Psoas muscle (tissue), 8 donors: ENCODE results near the gene RALGAPA2. TPM values are rescaled to one million over a fixed set of nuclear protein-coding genes. Genes with fewer than 3 reads are reported as not detected.

Experiments
- ATAC-seq, 4 donors: fragments of 200-7000 bp; cut with Tn5 transposase; one replicate each; pipeline ENCODE4 v1.9.1; 2020; ENCODE audit warnings: moderate library complexity in 3 of 4, mild to moderate bottlenecking in 2 of 4
- DNase-seq, 2 donors: peaks; one replicate each; pipeline ENCODE4 v3.0.0-alpha.2; 2020
- H3K27ac ChIP-seq: fragments of 200-600 bp; one replicate; pipeline ENCODE4 v1.8.0; 2022
- H3K27me3 ChIP-seq, 3 donors: fragments of 200-600 bp in 1 of 3; one replicate each; pipeline versions ENCODE4 v1.6.1 to v1.8.0; 2013 to 2022; ENCODE audit warnings: low read length in 2 of 3, mild to moderate bottlenecking in 2 of 3, moderate library complexity in 1 of 3; ENCODE audit not compliant: insufficient read depth in 3 of 3
- H3K36me3 ChIP-seq, 2 donors: fragments of 200-600 bp in 1 of 2; one replicate each; pipeline versions ENCODE4 v1.6.1 to v1.8.0; 2013 to 2022; ENCODE audit warnings: low read depth in 1 of 2, mild to moderate bottlenecking in 1 of 2, moderate library complexity in 1 of 2; ENCODE audit not compliant: insufficient read depth in 1 of 2
- H3K4me1 ChIP-seq: fragments of 200-600 bp; one replicate; pipeline ENCODE4 v1.8.0; 2022
- H3K4me3 ChIP-seq: fragments of 200-600 bp; one replicate; pipeline ENCODE4 v1.8.0; 2022; ENCODE audit warnings: mild to moderate bottlenecking
- H3K9me3 ChIP-seq: fragments of 200-600 bp; one replicate; pipeline ENCODE4 v1.8.0; 2022
- WGBS, 3 donors: extraction: QIAGEN DNeasy Blood & Tissue Kit; methylation state at CpG; one replicate each; pipeline versions ENCODE4 v1.1.6 to v1.1.7; 2013; 5-methylcytosine and 5-hydroxymethylcytosine counted together
- intact Hi-C, 2 donors: fragments of 100-400 bp; cut with DNase I; formaldehyde crosslinking; loops; one replicate each; pipeline versions ENCODE4 v1.11.0 to v1.14.2; 2022
- polyA plus RNA-seq, 3 donors: library from polyadenylated mRNA; stranded (reverse); fragments of 200-250 nt; gene quantifications; one replicate each; pipeline ENCODE4 v1.2.3, GENCODE V29; 2013
- total RNA-seq, 4 donors: library from RNA; stranded (reverse); fragmentation: NEBNext Ultra II Directional in 2 of 4; extraction: Animal tissue kit (Norgen Biotek cat#: 25700) in 2 of 4; gene quantifications; one replicate each; pipeline versions ENCODE4 v1.2.1 to v1.2.4, GENCODE V29; 2021 to 2023
- TF ChIP-seq, protein P1 (sequence below): fragments of 200-600 bp; IDR thresholded peaks from one replicate; pipeline ENCODE4 v1.8.0; 2022; ENCODE audit warnings: antibody characterized with exemption
- donor health status: healthy with polysubstance abuse.
- donor health status: DM: no; HTN: no; CAD: no; lungs with moderate emphysema.
- donor health status: Bipolar disorder and iron deficiency.
- donor health status: healthy.
- donor health status: DM: yes; HTN: yes; CAD: no.
- donor health status: DM: no; HTN: no; CAD: no.
- donor health status: DM: no; HTN: no; CAD: no.
- donor health status: DM: yes; HTN: yes; CAD: no.

Gene RALGAPA2
- total and polyA plus RNA-seq, 7 donors = 12.2 to 75.5 (median 51.1) TPM

DNA sequence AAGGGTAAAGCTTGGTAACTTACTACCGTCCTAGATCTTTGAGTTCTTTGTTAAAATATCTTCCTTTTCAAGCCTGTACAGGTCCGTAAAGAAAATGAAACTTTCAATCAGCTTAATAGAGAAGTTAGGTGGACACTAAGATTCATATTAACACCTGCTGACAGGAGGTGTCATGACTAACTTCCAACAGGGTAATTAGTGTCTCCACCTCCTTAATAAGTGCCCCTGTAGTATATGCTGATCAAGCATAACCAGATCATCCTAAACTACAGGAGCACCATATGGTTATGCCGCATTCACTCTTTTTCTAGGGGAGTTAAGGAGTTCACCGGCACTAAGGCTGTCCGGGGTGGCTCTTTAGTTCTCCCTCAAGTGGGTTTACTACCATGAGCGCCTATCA lies 23.9 kb upstream of the RALGAPA2 start:
- H3K36me3 ChIP-seq = no peaks in the 10 kb centered on the region
- no peaks in the 10 kb centered on the region for H3K9me3 ChIP-seq
- intact Hi-C loops = no loop called here
- TF ChIP-seq, protein P1, sequence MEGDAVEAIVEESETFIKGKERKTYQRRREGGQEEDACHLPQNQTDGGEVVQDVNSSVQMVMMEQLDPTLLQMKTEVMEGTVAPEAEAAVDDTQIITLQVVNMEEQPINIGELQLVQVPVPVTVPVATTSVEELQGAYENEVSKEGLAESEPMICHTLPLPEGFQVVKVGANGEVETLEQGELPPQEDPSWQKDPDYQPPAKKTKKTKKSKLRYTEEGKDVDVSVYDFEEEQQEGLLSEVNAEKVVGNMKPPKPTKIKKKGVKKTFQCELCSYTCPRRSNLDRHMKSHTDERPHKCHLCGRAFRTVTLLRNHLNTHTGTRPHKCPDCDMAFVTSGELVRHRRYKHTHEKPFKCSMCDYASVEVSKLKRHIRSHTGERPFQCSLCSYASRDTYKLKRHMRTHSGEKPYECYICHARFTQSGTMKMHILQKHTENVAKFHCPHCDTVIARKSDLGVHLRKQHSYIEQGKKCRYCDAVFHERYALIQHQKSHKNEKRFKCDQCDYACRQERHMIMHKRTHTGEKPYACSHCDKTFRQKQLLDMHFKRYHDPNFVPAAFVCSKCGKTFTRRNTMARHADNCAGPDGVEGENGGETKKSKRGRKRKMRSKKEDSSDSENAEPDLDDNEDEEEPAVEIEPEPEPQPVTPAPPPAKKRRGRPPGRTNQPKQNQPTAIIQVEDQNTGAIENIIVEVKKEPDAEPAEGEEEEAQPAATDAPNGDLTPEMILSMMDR = no peak
- H3K4me1 ChIP-seq = peaks cover 38% of the 10 kb centered on the region
- no peak overlapping the region for H3K27ac ChIP-seq
- H3K27me3 ChIP-seq = no peaks in the 10 kb centered on the region
- no peak overlapping the region for H3K4me3 ChIP-seq
- no peak for DNase-seq
- 93% methylated on average over 6 of the region's 6 CpGs for WGBS, 3 donors
- no peak for ATAC-seq

DNA sequence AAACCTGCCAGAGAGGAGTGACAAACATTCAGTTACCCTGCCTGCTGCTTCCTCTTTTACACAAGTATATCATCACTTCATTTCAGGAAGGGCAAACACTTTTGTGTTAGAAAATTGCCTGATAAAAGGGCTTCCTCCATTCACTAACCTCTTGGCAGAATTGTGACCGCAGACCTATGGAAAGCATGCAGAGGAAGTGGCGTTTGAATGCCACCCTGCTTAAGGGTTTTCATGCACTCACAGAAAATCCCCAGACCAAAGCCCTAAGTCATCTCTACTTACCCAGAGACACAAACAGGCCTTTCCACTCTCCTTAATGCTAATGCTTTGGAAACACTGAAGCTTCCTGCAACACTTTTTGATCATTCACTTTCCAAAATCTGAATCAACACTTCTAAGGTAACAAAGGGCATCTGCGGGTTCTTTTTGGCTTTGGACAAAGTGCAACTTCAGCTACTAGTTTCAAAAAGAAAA lies 22.1 kb upstream of the RALGAPA2 start:
- no peak overlapping the region for H3K4me3 ChIP-seq
- DNase-seq (no peak), ATAC-seq (no peak)
- peak overlapping the region; percentile 89 for H3K27ac ChIP-seq
- 54 to 70% (median 58%) methylated on average over 3 of the region's 3 CpGs for WGBS, 3 donors
- intact Hi-C loops = loop anchor here in 1 of 2 donors (5.0 kb wide), 1 partner anchor 38 kb away; no protein-coding TSS in a partner anchor
- H3K36me3 ChIP-seq = no peaks in the 10 kb centered on the region
- TF ChIP-seq, protein P1 = no peak
- peaks cover 30% of the 10 kb centered on the region for H3K4me1 ChIP-seq
- no peaks in the 10 kb centered on the region for H3K27me3 ChIP-seq
- no peaks in the 10 kb centered on the region for H3K9me3 ChIP-seq

DNA sequence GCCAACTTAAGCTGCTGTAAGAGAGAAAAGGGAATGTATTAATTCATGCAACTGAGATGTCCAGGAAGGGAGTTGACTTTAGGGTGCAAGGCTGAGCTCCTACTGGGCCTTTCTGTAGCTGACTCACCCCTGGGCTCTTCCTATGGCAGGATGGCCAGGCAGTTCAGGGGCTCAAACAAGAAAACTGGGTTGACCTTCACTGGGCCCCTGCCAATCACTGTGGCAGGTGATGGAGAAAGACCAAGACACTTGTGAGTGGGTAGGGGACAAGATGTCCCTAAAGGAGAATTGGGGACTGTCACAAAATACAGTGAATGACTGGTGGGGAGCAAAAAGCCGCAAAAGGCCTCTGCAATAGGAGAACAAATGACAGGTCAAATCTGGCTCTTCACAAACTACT lies 21.5 kb upstream of the RALGAPA2 start:
- intact Hi-C loops = loop anchor here in 1 of 2 donors (5.0 kb wide), 1 partner anchor 38 kb away; no protein-coding TSS in a partner anchor
- peaks cover 30% of the 10 kb centered on the region for H3K4me1 ChIP-seq
- DNase-seq (no peak), ATAC-seq (peak in 2 of 4 donors; percentile 25 to 34)
- TF ChIP-seq, protein P1 = no peak
- WGBS, 3 donors = 62 to 100% (median 84%) methylated on average over 1 of the region's 1 CpG
- H3K27me3 ChIP-seq = no peaks in the 10 kb centered on the region
- H3K36me3 ChIP-seq = no peaks in the 10 kb centered on the region
- peak overlapping the region; percentile 89 for H3K27ac ChIP-seq
- H3K9me3 ChIP-seq = no peaks in the 10 kb centered on the region
- no peak overlapping the region for H3K4me3 ChIP-seq

DNA sequence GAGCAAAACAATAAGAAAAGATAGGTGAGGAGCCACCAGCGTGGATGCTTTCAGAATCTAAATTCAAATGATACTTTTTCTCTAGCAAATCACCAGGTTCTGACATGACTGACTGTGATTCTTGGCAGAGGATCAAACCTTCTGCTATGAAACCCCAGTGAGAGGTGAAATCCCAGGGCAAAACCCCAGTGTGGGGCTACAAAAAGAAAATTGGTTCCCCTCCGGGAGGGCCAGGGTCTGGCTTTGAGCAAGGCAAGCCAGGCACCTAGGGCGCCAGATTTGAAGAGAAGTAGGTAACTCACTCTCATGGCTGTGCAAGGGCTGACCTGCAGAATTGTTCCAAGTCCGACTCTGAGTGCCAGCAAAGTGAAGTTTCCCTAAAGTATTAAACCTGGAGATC lies 20.2 kb upstream of the RALGAPA2 start:
- intact Hi-C loops = loop anchor here in 1 of 2 donors (5.0 kb wide), 1 partner anchor 40 kb away; no protein-coding TSS in a partner anchor
- Histone ChIP-seq H3K27me3 (no peaks in the 10 kb centered on the region), H3K36me3 (no peaks in the 10 kb centered on the region), H3K27ac (peak overlapping the region; percentile 89), H3K4me3 (no peak overlapping the region), H3K4me1 (peaks cover 30% of the 10 kb centered on the region), H3K9me3 (no peaks in the 10 kb centered on the region)
- TF ChIP-seq, protein P1 = no peak
- DNase-seq (no peak), ATAC-seq (peak in 2 of 4 donors; percentile 23 to 31)
- WGBS, 3 donors = 71 to 79% (median 77%) methylated on average over 4 of the region's 4 CpGs

DNA sequence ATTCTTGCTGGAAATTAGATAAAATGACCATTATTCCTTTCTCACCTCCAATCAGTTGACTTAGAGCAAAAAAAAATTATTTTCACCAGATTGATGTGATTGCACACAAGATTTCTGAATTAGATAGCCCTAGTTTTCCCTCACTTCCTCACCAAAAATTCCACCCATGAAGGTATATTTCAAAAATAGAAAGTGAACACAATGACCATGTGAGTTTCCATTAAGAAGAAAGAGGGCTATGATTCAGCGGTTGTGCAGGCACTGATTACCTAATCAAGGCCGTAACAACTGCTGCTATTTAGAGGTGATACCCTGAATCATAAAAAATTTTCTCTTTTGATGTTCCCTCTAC lies 19.5 kb upstream of the RALGAPA2 start:
- Histone ChIP-seq H3K27ac (peak overlapping the region; percentile 89), H3K9me3 (no peaks in the 10 kb centered on the region), H3K36me3 (no peaks in the 10 kb centered on the region), H3K4me1 (peaks cover 27% of the 10 kb centered on the region), H3K4me3 (no peak overlapping the region), H3K27me3 (no peaks in the 10 kb centered on the region)
- WGBS, 3 donors = 17 to 29% (median 24%) methylated on average over 2 of the region's 2 CpGs
- TF ChIP-seq, protein P1 = no peak
- ATAC-seq (peak; percentile 89 to 94 (median 90)), DNase-seq (no peak)
- intact Hi-C loops = loop anchor here in 1 of 2 donors (5.0 kb wide), 1 partner anchor 40 kb away; no protein-coding TSS in a partner anchor
